Stimulated activated CD4-positive, alpha-beta T cell treated with anti-CD3 and anti-CD28 coated beads, Interleukin-12 subunit alpha, Interleukin-12 subunit beta, amount 100 ng/mL, for 48 hours (primary cell): ENCODE results near the gene TCAIM.
"Not testable (repeated sequence)": the region's sequence is repeated elsewhere in the genome, so short reads cannot be mapped to it uniquely, and the experiment has no call there.

ENCODE experiments used
- DNase-seq, 3 donors: peaks; one replicate each; pipeline ENCODE4 v3.0.0-alpha.2; 2020; ENCODE audit warnings: low read depth in 2 of 3, low spot score in 1 of 3

Gene TCAIM

GRCh38 chr3:44343421-44343820 is 4.9 kb downstream of the TCAIM start:
- DNase-seq: no peak

GRCh38 chr3:44346590-44346989 is 8.0 kb downstream of the TCAIM start:
- DNase-seq: not testable (repeated sequence)

GRCh38 chr3:44348993-44349392 is 10.4 kb downstream of the TCAIM start:
- DNase-seq: no peak

- no peak for DNase-seq
Measured at GRCh38 chr3:44353355-44353924, 14.9 kb downstream of the TCAIM start.

GRCh38 chr3:44355362-44356033 is 16.9 kb downstream of the TCAIM start:
- DNase-seq: no peak

- DNase-seq: no peak
Measured at GRCh38 chr3:44359146-44359751, 20.7 kb downstream of the TCAIM start.

- DNase-seq: no peak
Measured at GRCh38 chr3:44363591-44363990, 25.0 kb downstream of the TCAIM start.

GRCh38 chr3:44365952-44366351 is 27.4 kb downstream of the TCAIM start:
- DNase-seq: no peak

- DNase-seq: no peak
Measured at GRCh38 chr3:44375450-44375849, 36.9 kb downstream of the TCAIM start.

GRCh38 chr3:44387404-44387803 is 48.8 kb downstream of the TCAIM start:
- no peak for DNase-seq

- no peak for DNase-seq
Measured at GRCh38 chr3:44392489-44392888, 53.9 kb downstream of the TCAIM start.

- no peak for DNase-seq
Measured at GRCh38 chr3:44395714-44396113, 57.1 kb downstream of the TCAIM start.

GRCh38 chr3:44396200-44397171 is 57.9 kb downstream of the TCAIM start:
- no peak for DNase-seq

- DNase-seq: not testable (repeated sequence)
Measured at GRCh38 chr3:44398271-44398670, 59.7 kb downstream of the TCAIM start.

GRCh38 chr3:44398853-44399252 is 60.3 kb downstream of the TCAIM start:
- DNase-seq: no peak

- no peak for DNase-seq
Measured at GRCh38 chr3:44400771-44401170, 62.2 kb downstream of the TCAIM start.

- DNase-seq: no peak
Measured at GRCh38 chr3:44402548-44402947, 64.0 kb downstream of the TCAIM start.

GRCh38 chr3:44409640-44410410 is 71.3 kb downstream of the TCAIM start:
- no peak for DNase-seq

- DNase-seq: no peak
Measured at GRCh38 chr3:44411031-44411645, 72.6 kb downstream of the TCAIM start.

GRCh38 chr3:44412365-44412764 is 73.8 kb downstream of the TCAIM start:
- DNase-seq: no peak
